Central memory CD8-positive, alpha-beta T cell (primary cell): ENCODE results near the gene TWIST2.

Experiments used
- ATAC-seq: fragments of 150-1000 bp; cut with Tn5 transposase; replicated peaks from 2 replicates; pipeline ENCODE4 v1.10.0; 2022; ENCODE audit warnings: mild to moderate bottlenecking, moderate FRiP score, moderate number of reproducible peaks; ENCODE audit not compliant: poor library complexity, severe bottlenecking; ENCODE audit errors: extremely low read depth
- DNase-seq, 2 donors: peaks; one replicate each; pipeline ENCODE4 v3.0.0; 2021; ENCODE audit warnings: low spot score in 2 of 2
- H3K27ac Mint-ChIP-seq: one replicate; pipeline ENCODE4 v1.8.0; 2022; ENCODE audit warnings: low read depth, mild to moderate bottlenecking, moderate library complexity, mixed read lengths
- H3K27me3 Mint-ChIP-seq: one replicate; pipeline ENCODE4 v1.8.0; 2022; ENCODE audit warnings: mixed read lengths
- H3K36me3 Mint-ChIP-seq: one replicate; pipeline ENCODE4 v1.8.0; 2022; ENCODE audit warnings: mild to moderate bottlenecking, moderate library complexity, mixed read lengths; ENCODE audit not compliant: insufficient read depth
- H3K4me1 Mint-ChIP-seq: one replicate; pipeline ENCODE4 v1.8.0; 2022; ENCODE audit warnings: mixed read lengths
- H3K4me3 Mint-ChIP-seq: one replicate; pipeline ENCODE4 v1.8.0; 2022; ENCODE audit warnings: mild to moderate bottlenecking, moderate library complexity, mixed read lengths
- H3K9me3 Mint-ChIP-seq: one replicate; pipeline ENCODE4 v1.8.0; 2022; ENCODE audit warnings: mixed read lengths

Gene TWIST2

GRCh38 chr2:238894226-238894949, 46.5 kb downstream of the TWIST2 start:
- Mint-ChIP-seq H3K27me3 (peaks cover 32% of the 10 kb centered on the region), H3K4me1 (no peaks in the 10 kb centered on the region), H3K9me3 (no peaks in the 10 kb centered on the region), H3K4me3 (no peak overlapping the region), H3K36me3 (no peaks in the 10 kb centered on the region), H3K27ac (no peak overlapping the region)
- DNase-seq (no peak), ATAC-seq (no peak)

DNA sequence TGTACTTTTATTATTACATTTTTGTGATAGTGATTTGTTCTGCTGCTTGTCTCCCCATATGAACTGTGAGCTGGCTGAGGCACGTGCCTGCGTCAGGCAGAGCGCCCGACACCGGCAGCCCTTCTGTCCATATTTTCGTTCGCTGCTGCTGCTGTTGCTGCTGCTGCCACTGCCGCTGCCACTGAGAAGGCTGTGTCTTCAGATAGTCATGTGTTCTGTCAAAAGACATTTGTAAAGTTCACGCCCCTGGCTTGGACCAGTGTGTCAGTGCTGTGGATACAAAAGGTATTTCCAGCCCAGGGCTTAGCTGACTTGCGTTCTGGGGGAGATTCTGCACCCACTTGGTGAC, 47.0 kb downstream of the TWIST2 start:
- peaks cover 32% of the 10 kb centered on the region for H3K27me3 Mint-ChIP-seq
- no peak overlapping the region for H3K4me3 Mint-ChIP-seq
- no peak overlapping the region for H3K27ac Mint-ChIP-seq
- DNase-seq = no peak
- no peaks in the 10 kb centered on the region for H3K36me3 Mint-ChIP-seq
- no peaks in the 10 kb centered on the region for H3K4me1 Mint-ChIP-seq
- H3K9me3 Mint-ChIP-seq = no peaks in the 10 kb centered on the region
- no peak for ATAC-seq

DNA sequence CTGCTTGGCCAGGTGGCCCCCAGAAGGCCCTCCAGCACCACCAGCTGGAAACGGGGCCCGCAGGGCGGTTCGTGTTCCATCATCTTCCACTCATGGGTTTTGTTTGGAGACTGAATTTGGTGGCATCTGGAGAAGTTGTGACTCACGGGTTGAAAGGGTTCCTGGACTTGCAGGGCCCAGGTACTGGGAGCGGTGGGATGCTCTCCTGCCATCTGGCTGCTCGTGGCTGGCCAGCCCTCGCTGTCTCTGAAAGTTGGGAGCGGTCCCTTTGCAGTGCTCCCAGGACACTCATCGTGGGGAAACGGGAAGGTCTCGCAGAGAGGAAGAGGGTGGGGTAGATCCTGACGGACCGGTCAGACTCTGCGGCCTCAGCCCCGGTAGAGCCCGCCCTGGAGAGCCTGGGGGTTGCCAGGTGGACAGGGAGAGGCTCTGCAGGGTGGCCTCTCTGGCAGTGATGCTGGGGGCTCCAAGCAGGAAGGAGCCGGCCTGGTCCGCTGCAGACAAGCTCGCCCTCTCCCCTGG, 47.5 kb downstream of the TWIST2 start:
- Mint-ChIP-seq H3K27me3 (peaks cover 32% of the 10 kb centered on the region), H3K9me3 (no peaks in the 10 kb centered on the region), H3K36me3 (no peaks in the 10 kb centered on the region), H3K4me1 (no peaks in the 10 kb centered on the region), H3K27ac (no peak overlapping the region), H3K4me3 (no peak overlapping the region)
- DNase-seq = no peak
- ATAC-seq = no peak

GRCh38 chr2:238895891-238896600, 48.2 kb downstream of the TWIST2 start:
- Mint-ChIP-seq H3K36me3 (no peaks in the 10 kb centered on the region), H3K27ac (no peak overlapping the region), H3K4me1 (no peaks in the 10 kb centered on the region), H3K27me3 (peaks cover 32% of the 10 kb centered on the region), H3K4me3 (no peak overlapping the region), H3K9me3 (no peaks in the 10 kb centered on the region)
- ATAC-seq = no peak
- no peak for DNase-seq

DNA sequence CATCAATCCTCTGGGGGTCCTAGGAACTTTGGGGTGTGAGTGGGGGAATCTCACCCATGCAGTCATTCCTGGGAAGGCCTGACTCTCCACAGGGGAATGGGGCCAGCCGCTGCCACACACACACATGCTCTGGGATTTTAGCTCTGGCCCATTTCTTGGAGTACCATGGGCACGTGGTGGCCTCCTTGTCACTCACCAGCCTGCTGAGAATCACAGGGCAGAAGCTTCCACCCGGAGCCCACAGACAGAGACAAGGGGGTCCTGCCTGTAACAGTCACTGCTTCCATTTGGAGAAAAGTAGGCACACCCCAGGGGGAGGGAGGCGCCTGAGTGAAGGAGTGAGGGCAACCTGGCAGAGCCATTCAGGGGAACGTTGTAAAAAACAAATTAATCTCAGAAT, 48.8 kb downstream of the TWIST2 start:
- Mint-ChIP-seq H3K4me1 (no peaks in the 10 kb centered on the region), H3K36me3 (no peaks in the 10 kb centered on the region), H3K9me3 (no peaks in the 10 kb centered on the region), H3K4me3 (no peak overlapping the region), H3K27me3 (peaks cover 32% of the 10 kb centered on the region), H3K27ac (no peak overlapping the region)
- DNase-seq (no peak), ATAC-seq (no peak)

- Mint-ChIP-seq H3K27me3 (peaks cover 32% of the 10 kb centered on the region), H3K4me1 (no peaks in the 10 kb centered on the region), H3K4me3 (no peak overlapping the region), H3K36me3 (no peaks in the 10 kb centered on the region), H3K27ac (no peak overlapping the region), H3K9me3 (no peaks in the 10 kb centered on the region)
- no peak for DNase-seq
- ATAC-seq = no peak
Measured at GRCh38 chr2:238897122-238897880, 49.4 kb downstream of the TWIST2 start.

DNA sequence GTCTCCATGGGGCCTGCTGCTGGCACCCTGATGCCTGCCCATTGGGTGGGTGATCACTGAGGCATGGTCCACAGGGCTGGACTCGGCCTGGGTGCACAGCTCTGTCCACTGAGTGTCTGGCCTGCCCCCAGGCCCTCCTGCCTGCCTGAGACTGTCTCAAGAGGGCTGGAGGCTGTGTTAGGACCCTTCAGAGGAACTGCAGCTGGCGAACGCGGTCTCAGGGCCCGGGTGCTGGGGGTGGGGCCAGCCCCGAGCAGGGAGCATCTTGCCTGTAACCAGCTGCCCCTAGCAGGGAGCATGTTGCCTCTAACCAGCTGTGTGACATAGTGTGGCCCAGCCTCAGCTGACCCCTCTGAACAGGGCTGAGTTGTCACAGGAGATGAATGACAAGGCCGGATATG, 50.0 kb downstream of the TWIST2 start:
- H3K4me1 Mint-ChIP-seq = no peaks in the 10 kb centered on the region
- H3K36me3 Mint-ChIP-seq = no peaks in the 10 kb centered on the region

GRCh38 chr2:238898534-238899281, 50.8 kb downstream of the TWIST2 start:
- no peaks in the 10 kb centered on the region for H3K4me1 Mint-ChIP-seq
- no peaks in the 10 kb centered on the region for H3K9me3 Mint-ChIP-seq
- ATAC-seq (no peak), DNase-seq (no peak)
- H3K4me3 Mint-ChIP-seq = no peak overlapping the region
- H3K27me3 Mint-ChIP-seq = peaks cover 30% of the 10 kb centered on the region
- no peak overlapping the region for H3K27ac Mint-ChIP-seq
- no peaks in the 10 kb centered on the region for H3K36me3 Mint-ChIP-seq

More for the DNA sequence above, 50.0 kb downstream of the TWIST2 start:
- DNase-seq = no peak
- H3K4me3 Mint-ChIP-seq = no peak overlapping the region
- peaks cover 32% of the 10 kb centered on the region for H3K27me3 Mint-ChIP-seq
- no peak for ATAC-seq
- H3K27ac Mint-ChIP-seq = no peak overlapping the region
- no peaks in the 10 kb centered on the region for H3K9me3 Mint-ChIP-seq

- no peak for DNase-seq
- Mint-ChIP-seq H3K27ac (no peak overlapping the region), H3K4me1 (no peaks in the 10 kb centered on the region), H3K36me3 (no peaks in the 10 kb centered on the region), H3K4me3 (no peak overlapping the region), H3K9me3 (no peaks in the 10 kb centered on the region), H3K27me3 (peaks cover 24% of the 10 kb centered on the region)
- ATAC-seq = no peak
Measured at GRCh38 chr2:238899386-238899785, 51.5 kb downstream of the TWIST2 start.

DNA sequence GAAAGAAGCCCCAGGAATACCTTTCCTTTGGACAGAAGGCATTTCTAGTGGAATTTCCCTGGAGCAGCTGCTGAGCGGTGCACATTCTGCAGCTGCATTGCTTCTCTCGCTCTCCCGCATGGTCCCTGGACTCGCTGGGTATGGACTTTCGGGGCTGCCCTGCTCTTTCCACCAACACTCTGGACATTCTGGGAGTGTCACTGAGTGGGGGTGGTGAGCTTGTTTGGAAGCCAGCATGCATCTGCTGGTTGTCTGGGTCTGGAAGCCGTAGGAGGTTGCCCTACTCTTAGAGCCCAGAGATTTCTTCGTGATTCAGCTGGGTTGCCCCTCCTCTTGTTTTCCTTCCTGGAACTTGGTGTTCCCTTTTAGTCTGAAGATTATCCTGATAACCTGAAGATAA, 52.6 kb downstream of the TWIST2 start:
- Mint-ChIP-seq H3K4me3 (no peak overlapping the region), H3K4me1 (no peaks in the 10 kb centered on the region), H3K27me3 (peaks cover 13% of the 10 kb centered on the region), H3K36me3 (no peaks in the 10 kb centered on the region), H3K9me3 (no peaks in the 10 kb centered on the region), H3K27ac (no peak overlapping the region)
- DNase-seq (no peak), ATAC-seq (no peak)

DNA sequence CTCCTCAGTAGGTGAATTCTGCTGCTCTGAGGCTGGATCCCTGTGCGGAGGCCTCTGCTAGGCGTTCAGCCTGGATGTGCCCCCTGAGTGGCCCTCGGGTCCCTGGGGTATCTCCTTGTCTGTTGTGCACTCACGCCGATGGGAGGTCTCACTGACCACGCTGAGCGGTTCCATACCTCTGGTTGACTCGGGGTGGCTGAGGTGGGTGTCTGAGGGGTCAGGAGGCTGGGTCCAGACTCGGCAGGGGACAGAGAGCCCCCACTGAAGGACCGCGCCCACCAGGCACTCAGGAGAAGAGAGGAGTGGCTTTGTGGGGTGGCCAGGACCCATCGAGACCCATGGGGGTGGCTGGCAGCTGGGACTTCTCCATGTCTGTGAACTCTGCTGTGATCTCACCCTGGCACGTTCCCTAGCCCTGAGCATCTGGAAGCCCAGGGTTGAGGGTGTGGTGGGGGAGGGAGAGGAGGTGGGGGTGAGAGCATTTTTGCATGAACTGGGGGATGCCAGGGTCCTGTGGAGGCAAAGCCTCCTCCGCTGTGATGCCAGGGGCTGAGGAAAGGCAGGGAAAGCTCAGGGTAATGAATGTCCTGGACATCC, 53.7 kb downstream of the TWIST2 start:
- no peak overlapping the region for H3K4me3 Mint-ChIP-seq
- no peaks in the 10 kb centered on the region for H3K36me3 Mint-ChIP-seq
- H3K27ac Mint-ChIP-seq = no peak overlapping the region
- DNase-seq (no peak), ATAC-seq (no peak)
- no peaks in the 10 kb centered on the region for H3K4me1 Mint-ChIP-seq
- H3K9me3 Mint-ChIP-seq = no peaks in the 10 kb centered on the region
- H3K27me3 Mint-ChIP-seq = peaks cover 11% of the 10 kb centered on the region

GRCh38 chr2:238902285-238902684, 54.4 kb downstream of the TWIST2 start:
- Mint-ChIP-seq H3K4me1 (no peaks in the 10 kb centered on the region), H3K9me3 (no peaks in the 10 kb centered on the region), H3K27ac (no peak overlapping the region), H3K36me3 (no peaks in the 10 kb centered on the region), H3K27me3 (peaks cover 3% of the 10 kb centered on the region), H3K4me3 (no peak overlapping the region)
- DNase-seq (no peak), ATAC-seq (no peak)
